Measurements from ENCODE around the gene PRRX2. TPM values are rescaled to one million over a fixed set of nuclear protein-coding genes. Genes with fewer than 3 reads are reported as not detected.

PRRX2 gene
- total RNA-seq, 1 donor = 27.5 TPM

DNA sequence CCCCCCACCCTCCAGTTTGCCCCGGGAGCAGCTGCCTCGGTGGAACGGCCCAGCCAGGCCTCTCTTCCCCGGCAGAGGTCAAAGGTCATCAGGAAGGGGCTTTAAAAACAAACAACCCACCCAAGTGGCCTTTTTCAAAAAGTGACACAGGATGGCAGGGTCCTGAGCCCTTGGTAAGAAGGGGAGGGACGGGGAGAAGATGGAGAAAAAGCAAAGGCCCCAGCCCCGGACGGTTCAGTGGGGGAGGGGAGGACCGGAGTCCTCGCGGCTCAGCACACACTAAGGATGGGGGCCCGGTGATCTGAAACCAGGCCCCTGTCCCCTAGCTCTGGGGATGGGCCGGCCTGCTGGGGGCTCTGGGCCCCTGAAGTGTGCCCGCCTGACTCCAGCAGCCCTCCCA is 1.1 kb downstream of the PRRX2 start:
- Histone ChIP-seq H3K27ac (ENCODE audit: low read depth, low read length) (peak overlapping the region; percentile 33), H2AFZ (ENCODE audit: low read length) (no peak overlapping the region), H3K4me3 (ENCODE audit: insufficient read depth, low read length) (peak overlapping the region; percentile 76), H3K4me2 (ENCODE audit: insufficient read depth, low read length) (peak overlapping the region; percentile 83), H3K36me3 (ENCODE audit: insufficient read depth, low read length) (peaks cover 7% of the 10 kb centered on the region), H3K9me3 (ENCODE audit: low read depth, low read length) (no peaks in the 10 kb centered on the region), H3K79me2 (ENCODE audit: insufficient read depth, low read length) (peaks cover 34% of the 10 kb centered on the region), H4K20me1 (ENCODE audit: insufficient read depth, low read length) (peaks cover 17% of the 10 kb centered on the region), H3K27me3 (ENCODE audit: insufficient read depth, low read length) (no peaks in the 10 kb centered on the region), H3K4me1 (ENCODE audit: insufficient read depth, low read length) (peaks cover 36% of the 10 kb centered on the region)
- TF ChIP-seq, protein P1, sequence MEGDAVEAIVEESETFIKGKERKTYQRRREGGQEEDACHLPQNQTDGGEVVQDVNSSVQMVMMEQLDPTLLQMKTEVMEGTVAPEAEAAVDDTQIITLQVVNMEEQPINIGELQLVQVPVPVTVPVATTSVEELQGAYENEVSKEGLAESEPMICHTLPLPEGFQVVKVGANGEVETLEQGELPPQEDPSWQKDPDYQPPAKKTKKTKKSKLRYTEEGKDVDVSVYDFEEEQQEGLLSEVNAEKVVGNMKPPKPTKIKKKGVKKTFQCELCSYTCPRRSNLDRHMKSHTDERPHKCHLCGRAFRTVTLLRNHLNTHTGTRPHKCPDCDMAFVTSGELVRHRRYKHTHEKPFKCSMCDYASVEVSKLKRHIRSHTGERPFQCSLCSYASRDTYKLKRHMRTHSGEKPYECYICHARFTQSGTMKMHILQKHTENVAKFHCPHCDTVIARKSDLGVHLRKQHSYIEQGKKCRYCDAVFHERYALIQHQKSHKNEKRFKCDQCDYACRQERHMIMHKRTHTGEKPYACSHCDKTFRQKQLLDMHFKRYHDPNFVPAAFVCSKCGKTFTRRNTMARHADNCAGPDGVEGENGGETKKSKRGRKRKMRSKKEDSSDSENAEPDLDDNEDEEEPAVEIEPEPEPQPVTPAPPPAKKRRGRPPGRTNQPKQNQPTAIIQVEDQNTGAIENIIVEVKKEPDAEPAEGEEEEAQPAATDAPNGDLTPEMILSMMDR (IDR thresholded peaks at IDR 0.05; ENCODE audit: extremely low read depth, low read depth, low read length) = no peak
- DNase-seq (ENCODE audit: insufficient read length, low spot score, missing footprints) = peak; percentile 91

DNA sequence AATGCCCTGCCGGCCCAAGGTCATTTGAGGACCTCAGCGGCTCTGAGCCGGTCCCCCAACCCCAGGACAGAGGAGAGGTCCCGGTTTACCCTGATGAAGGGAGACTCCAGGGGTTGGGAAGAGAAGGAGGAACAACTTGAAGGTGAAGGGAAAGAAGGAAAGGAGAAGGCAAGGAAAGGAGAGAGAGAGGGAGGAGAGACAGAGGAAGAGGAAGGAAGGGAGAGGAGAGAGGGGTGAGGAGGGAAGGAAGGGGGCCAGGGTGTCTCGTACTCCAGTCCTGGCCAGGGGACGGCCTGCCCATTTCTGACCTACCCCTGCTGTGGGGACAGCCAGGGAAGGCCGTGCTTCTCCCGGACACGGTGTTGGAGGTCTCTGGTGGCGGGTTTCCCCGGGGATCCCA is 1.9 kb downstream of the PRRX2 start:
- H3K27ac ChIP-seq (ENCODE audit: low read depth, low read length) = no peak overlapping the region
- TF ChIP-seq, protein P1 (IDR thresholded peaks at IDR 0.05; ENCODE audit: extremely low read depth, low read depth, low read length) = no peak
- DNase-seq (ENCODE audit: insufficient read length, low spot score, missing footprints) = no peak
- peak overlapping the region; percentile 76 for H3K4me3 ChIP-seq (ENCODE audit: insufficient read depth, low read length)
- no peak overlapping the region for H2AFZ ChIP-seq (ENCODE audit: low read length)
- H4K20me1 ChIP-seq (ENCODE audit: insufficient read depth, low read length) = peaks cover 25% of the 10 kb centered on the region
- H3K27me3 ChIP-seq (ENCODE audit: insufficient read depth, low read length) = no peaks in the 10 kb centered on the region
- peaks cover 42% of the 10 kb centered on the region for H3K79me2 ChIP-seq (ENCODE audit: insufficient read depth, low read length)
- peaks cover 42% of the 10 kb centered on the region for H3K4me1 ChIP-seq (ENCODE audit: insufficient read depth, low read length)
- no peaks in the 10 kb centered on the region for H3K9me3 ChIP-seq (ENCODE audit: low read depth, low read length)
- peaks cover 7% of the 10 kb centered on the region for H3K36me3 ChIP-seq (ENCODE audit: insufficient read depth, low read length)
- H3K4me2 ChIP-seq (ENCODE audit: insufficient read depth, low read length) = peak overlapping the region; percentile 83

DNA sequence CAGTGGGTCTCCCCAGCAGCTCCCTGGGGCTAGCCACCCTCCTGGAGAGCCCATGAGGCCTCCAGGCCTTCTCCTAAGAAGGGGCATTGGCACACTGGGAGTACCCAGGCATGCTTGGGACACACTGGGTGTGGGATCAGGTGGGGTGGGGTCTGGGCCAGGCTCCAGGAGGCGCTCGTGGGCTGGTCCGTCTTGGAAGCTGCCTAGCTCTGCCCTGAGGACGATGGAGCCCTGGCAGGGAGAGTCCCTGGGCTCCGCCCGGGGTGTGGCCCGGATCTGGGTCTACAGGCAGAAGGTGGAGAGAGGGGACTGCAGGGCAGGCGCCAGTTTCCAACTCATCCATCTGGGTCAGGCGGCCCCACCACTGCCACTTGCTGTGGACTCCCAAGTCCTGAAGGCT is 2.4 kb downstream of the PRRX2 start:
- Histone ChIP-seq H2AFZ (ENCODE audit: low read length) (no peak overlapping the region), H3K4me3 (ENCODE audit: insufficient read depth, low read length) (peak overlapping the region; percentile 76), H3K79me2 (ENCODE audit: insufficient read depth, low read length) (peaks cover 43% of the 10 kb centered on the region), H3K9me3 (ENCODE audit: low read depth, low read length) (no peaks in the 10 kb centered on the region), H3K4me2 (ENCODE audit: insufficient read depth, low read length) (peak overlapping the region; percentile 83), H3K36me3 (ENCODE audit: insufficient read depth, low read length) (peaks cover 7% of the 10 kb centered on the region), H4K20me1 (ENCODE audit: insufficient read depth, low read length) (peaks cover 28% of the 10 kb centered on the region), H3K27ac (ENCODE audit: low read depth, low read length) (no peak overlapping the region), H3K27me3 (ENCODE audit: insufficient read depth, low read length) (no peaks in the 10 kb centered on the region), H3K4me1 (ENCODE audit: insufficient read depth, low read length) (peaks cover 42% of the 10 kb centered on the region)
- peak; percentile 64 for DNase-seq (ENCODE audit: insufficient read length, low spot score, missing footprints)
- TF ChIP-seq, protein P1 (IDR thresholded peaks at IDR 0.05; ENCODE audit: extremely low read depth, low read depth, low read length) = no peak

DNA sequence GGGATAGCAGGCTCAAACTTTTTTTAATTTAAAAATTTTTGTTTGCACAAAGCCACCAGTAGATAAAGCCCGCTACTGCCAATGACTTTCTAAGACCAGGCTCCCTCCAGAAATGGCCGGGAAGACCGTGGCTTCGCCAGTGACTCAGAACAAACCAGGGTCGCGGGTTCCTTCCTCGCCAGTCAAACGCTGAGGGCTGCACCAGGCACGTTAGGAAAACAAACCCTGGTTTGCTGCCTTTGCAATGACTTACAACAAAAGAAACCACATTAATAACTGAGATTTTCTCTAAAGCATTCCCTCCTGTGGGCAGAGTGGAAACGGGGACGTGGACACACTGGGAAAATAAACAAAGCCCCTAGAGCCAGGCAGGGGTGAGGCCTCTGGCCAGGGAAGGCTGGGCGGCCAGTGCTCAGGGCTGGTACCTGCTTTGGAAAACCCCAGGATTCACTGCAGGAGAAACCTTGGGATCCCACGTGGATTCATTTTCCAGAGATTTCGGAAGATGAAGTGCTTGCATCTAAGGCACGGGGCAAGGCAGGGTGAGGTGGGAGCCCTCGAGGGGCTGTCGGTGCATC is 3.8 kb downstream of the PRRX2 start:
- Histone ChIP-seq H2AFZ (ENCODE audit: low read length) (no peak overlapping the region), H3K9me3 (ENCODE audit: low read depth, low read length) (no peaks in the 10 kb centered on the region), H3K36me3 (ENCODE audit: insufficient read depth, low read length) (peaks cover 7% of the 10 kb centered on the region), H3K4me1 (ENCODE audit: insufficient read depth, low read length) (peaks cover 42% of the 10 kb centered on the region), H3K27me3 (ENCODE audit: insufficient read depth, low read length) (no peaks in the 10 kb centered on the region), H3K4me3 (ENCODE audit: insufficient read depth, low read length) (peak overlapping the region; percentile 17), H3K4me2 (ENCODE audit: insufficient read depth, low read length) (peak overlapping the region; percentile 32), H3K27ac (ENCODE audit: low read depth, low read length) (peak overlapping the region; percentile 65), H4K20me1 (ENCODE audit: insufficient read depth, low read length) (peaks cover 40% of the 10 kb centered on the region), H3K79me2 (ENCODE audit: insufficient read depth, low read length) (peaks cover 51% of the 10 kb centered on the region)
- TF ChIP-seq, protein P1 (IDR thresholded peaks at IDR 0.05; ENCODE audit: extremely low read depth, low read depth, low read length) = no peak
- peak; percentile 100 for DNase-seq (ENCODE audit: insufficient read length, low spot score, missing footprints)

Data from osteoblast (primary cell).